ENCODE measurements around the gene RAB43.

GRCh38 chr3:129118745-129119144 is 2.9 kb downstream of the RAB43 start:
- no peak for TF ChIP-seq CTCF (IDR thresholded peaks at IDR 0.05; ENCODE audit: insufficient read depth, low read depth, low read length)
- TF ChIP-seq EZH2 (IDR thresholded peaks at IDR 0.05; ENCODE audit: insufficient read depth, low read length): no peak

All from astrocyte (in vitro differentiated cells and primary cell).